ENCODE results near the gene ACTRT3.

ACTRT3 gene

GRCh38 chr3:169769287-169770181 is at the start of gene ACTRT3:
ACTRT3 (minus strand) TSS chr3:169769561; CDS start chr3:169769520, 41 bp downstream.
- no peak for DNase-seq

GRCh38 chr3:169818316-169818715 is 49.0 kb upstream of the ACTRT3 start:
- DNase-seq: no peak

GRCh38 chr3:169815590-169816150 is 46.3 kb upstream of the ACTRT3 start:
- no peak for DNase-seq

GRCh38 chr3:169813757-169814517 is 44.6 kb upstream of the ACTRT3 start:
- no peak for DNase-seq

- DNase-seq: no peak
Measured at GRCh38 chr3:169813278-169813677, 43.9 kb upstream of the ACTRT3 start.

- peak; percentile 18 for DNase-seq
Measured at GRCh38 chr3:169812332-169813235, 43.2 kb upstream of the ACTRT3 start, which contains the start of the genes LRRC34 and LRRIQ4. LRRC34 (minus strand) TSS chr3:169812904; CDS start chr3:169812548, 356 bp downstream. LRRIQ4 (plus strand) TSS chr3:169812870; CDS start chr3:169821922, 9,052 bp downstream.

- no peak for DNase-seq
Measured at GRCh38 chr3:169811631-169812331, 42.4 kb upstream of the ACTRT3 start.

- DNase-seq: no peak
Measured at GRCh38 chr3:169809230-169809795, 40.0 kb upstream of the ACTRT3 start.

- no peak for DNase-seq
Measured at GRCh38 chr3:169804681-169805080, 35.3 kb upstream of the ACTRT3 start.

GRCh38 chr3:169792359-169792758 is 23.0 kb upstream of the ACTRT3 start:
- no peak for DNase-seq

GRCh38 chr3:169790687-169791429 is 21.5 kb upstream of the ACTRT3 start:
- DNase-seq: no peak

- DNase-seq: no peak
Measured at GRCh38 chr3:169790219-169790618, 20.9 kb upstream of the ACTRT3 start.

GRCh38 chr3:169787791-169788190 is 18.4 kb upstream of the ACTRT3 start:
- no peak for DNase-seq

- DNase-seq: no peak
Measured at GRCh38 chr3:169787120-169787519, 17.8 kb upstream of the ACTRT3 start.

GRCh38 chr3:169781209-169781855 is 12.0 kb upstream of the ACTRT3 start:
- DNase-seq: no peak

GRCh38 chr3:169780742-169781141 is 11.4 kb upstream of the ACTRT3 start:
- DNase-seq: no peak

GRCh38 chr3:169777822-169778221 is 8.5 kb upstream of the ACTRT3 start:
- DNase-seq: no peak

GRCh38 chr3:169774186-169774585 is 4.8 kb upstream of the ACTRT3 start:
- no peak for DNase-seq

- no peak for DNase-seq
Measured at GRCh38 chr3:169772897-169773816, 3.8 kb upstream of the ACTRT3 start, which contains the start of gene MYNN. MYNN (plus strand) TSS chr3:169773396; CDS start chr3:169774296, 900 bp downstream.

Data from NCI-H187 treated with DMSO at 0.1 percent for 48 hours (cell line).